ENCODE data around the gene STAT1.
A peak's percentile ranks its signal among the peaks of the same experiment; 100 is the strongest.

Gene STAT1

DNA sequence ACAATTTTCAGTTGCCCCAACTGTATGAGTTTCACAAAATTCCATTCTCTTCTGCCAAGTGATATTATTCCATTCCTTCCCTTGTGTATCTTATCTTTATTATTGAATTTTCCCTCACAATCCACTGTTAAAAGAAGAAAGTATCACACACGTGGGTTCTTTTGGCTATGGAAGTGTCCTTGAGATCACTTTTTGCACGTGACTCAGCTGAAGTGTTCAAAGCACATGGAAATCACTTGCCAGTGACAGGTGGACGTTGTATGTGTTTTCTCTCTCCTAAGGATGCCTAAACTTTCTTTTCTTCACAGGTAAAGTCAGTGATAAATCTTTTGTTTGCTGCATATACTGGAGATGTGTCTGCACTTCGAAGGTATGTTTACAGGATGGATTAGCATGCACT is 60.7 kb downstream of the STAT1 start:
- no peak for ATAC-seq

DNA sequence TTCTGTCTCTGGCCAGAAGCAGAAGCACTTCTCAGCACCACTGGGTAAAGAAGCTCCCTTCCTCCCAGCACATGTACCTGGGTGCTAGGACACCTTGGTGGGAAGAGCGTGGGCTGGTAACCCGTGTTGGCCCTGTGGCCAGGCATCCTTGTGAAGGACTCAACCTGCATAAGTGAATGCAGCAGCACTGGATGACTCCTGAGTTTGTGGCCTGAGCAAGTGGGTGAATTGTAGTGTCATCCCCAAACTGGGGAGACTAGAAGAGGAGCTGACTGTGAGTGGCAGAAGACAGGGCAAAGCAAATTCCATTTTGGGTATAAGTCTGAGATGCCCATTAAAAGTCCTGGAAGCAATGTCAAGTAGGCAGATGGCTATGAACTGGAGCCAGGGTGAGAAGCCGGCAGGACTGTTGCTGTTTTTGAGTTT is 63.4 kb downstream of the STAT1 start:
- ATAC-seq = no peak

GRCh38 chr2:190948671-190949070 is 65.3 kb downstream of the STAT1 start:
- no peak for ATAC-seq

DNA sequence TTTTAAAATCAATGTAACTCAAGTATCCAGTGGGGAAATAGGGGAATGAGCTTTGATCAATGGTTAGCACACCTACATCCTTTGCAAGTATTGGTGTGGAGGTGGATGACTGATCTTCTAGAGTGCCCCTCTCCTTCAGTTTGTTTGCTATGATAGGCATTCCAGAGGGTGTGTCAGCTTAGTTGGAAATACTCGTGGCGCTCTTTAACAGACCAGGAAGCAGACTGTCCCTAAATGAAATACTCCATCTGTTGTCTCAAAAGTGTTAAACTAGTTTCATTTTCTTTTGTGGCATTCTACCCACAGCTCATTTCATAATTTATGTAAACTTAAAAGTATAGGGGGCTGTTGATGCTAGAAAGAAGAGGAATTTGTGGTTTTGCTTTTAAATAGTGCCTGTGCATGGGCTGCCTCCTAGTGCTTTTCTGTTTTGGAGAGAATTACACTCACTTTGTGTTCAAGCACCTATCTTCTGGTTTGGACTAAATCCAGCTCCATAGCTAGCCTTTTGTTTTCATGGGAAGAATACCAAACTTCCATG is 66.2 kb downstream of the STAT1 start:
- peak; percentile 76 to 77 for ATAC-seq

- no peak for ATAC-seq
Measured at GRCh38 chr2:190947141-190947540, 66.8 kb downstream of the STAT1 start.

DNA sequence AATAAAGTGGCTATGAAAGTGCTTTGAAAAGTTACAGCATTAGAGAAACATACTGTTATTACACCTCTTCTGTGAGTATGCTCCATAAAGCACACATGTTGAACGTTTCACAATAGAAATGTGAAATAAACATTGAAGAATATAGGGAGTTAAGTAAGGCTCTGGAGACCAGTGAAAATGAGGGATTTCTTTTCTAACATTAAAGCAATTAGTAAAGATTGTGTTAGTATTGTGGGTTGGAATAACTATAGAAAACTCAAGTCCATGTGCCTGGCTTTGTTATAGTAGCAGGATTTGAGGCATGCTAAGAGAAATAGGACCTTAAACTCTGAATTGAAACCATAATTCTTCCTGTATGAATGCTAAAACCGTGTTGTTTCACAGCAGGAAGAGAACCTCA is 70.3 kb downstream of the STAT1 start:
- ATAC-seq = no peak

- no peak for ATAC-seq
Measured at GRCh38 chr2:190942697-190943096, 71.3 kb downstream of the STAT1 start.

DNA sequence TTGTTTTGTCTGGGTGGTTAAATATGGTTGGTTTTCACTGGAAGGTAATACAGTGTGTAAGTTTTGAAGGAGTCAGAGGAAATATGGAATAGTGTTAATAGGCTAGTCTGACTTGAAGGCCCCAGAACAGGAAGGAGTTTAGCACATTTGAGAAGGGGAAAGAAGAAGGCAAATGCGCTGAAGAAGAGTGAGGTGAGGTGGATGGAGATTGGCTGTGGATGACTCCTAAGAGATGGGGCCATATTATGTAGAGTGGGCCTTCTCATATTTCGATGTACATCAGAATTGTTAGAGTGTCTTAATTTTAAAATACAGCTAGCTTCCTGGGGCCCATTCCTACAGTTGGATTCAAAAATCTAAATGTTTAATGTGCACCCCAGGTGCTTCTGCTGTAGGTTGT is 72.4 kb downstream of the STAT1 start:
- ATAC-seq = no peak

GRCh38 chr2:190940454-190940853 is 73.5 kb downstream of the STAT1 start:
- no peak for ATAC-seq

GRCh38 chr2:190938771-190939335 is 75.1 kb downstream of the STAT1 start:
- no peak for ATAC-seq

DNA sequence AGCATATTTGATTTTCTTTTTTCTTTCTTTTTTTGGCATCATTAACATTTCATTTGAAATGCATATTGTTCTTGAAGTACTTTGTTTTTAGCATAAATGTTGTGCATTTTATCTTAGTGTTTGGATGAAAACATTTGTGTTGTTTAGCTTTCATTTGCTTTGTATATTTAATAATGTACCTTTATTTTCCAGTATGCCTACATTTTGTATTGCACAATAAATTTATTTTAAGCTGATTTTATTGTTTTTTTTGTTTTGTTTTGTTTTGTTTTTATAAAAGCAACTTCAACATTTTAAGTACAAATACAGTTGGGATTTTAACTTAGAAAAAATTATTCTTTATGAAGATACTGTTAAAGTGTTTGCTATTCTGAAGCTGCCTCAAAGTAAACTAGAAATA is 78.9 kb downstream of the STAT1 start:
- ATAC-seq = no peak

DNA sequence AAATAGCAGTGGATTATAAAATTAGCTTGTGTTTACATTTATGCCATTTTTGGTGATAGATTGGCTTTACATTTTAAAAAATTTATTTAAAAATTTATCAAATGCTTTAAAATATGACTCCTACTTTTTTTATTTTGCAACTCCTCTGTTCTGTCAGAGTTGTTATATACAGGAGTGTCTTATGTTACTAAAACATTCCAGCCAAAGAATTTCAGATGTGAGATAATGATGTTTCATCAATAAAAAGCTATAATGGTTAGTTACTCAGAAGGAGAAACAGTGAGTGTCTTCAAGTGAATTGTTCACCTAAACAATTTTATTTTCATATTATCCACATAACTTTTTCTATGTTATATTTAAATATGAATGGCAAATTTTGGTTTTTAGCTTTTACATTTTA is 80.6 kb downstream of the STAT1 start:
- no peak for ATAC-seq

DNA sequence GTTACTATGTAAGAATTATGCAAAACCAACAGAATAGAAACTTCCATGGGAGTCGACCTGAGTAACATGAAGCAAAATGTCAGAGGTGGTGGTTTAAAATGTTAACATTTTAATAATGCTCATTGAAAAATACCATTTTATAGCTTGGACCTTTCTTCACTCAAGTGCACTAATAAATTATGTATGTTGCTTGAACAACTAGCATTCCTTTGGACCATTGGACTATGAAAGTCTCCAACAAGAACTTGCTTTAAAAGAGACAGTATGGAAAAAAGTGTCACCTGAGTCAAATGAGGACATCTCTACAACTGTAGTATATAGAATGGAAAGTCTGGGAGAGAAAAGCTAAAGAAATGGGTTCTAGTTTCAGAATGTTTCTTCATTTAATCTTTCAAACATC is 81.5 kb downstream of the STAT1 start:
- ATAC-seq = no peak

DNA sequence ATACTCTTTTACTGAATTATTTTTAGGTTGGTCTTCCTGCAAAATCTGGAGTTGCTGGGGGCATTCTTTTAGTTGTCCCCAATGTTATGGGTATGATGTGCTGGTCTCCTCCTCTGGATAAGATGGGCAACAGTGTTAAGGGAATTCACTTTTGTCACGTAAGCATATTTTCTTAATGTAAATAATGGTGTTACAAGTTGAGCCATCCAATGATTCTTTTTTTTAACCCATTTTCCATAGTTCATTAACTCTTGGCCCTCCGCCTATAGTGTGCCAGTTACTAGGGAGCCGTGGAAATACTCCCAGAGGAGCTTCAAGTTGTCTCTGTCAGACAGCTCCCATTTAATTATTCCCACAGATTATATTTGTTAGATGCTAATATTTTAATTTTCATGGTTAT is 83.6 kb downstream of the STAT1 start:
- no peak for ATAC-seq

- no peak for ATAC-seq
Measured at GRCh38 chr2:190929919-190930318, 84.1 kb downstream of the STAT1 start.

- no peak for ATAC-seq
Measured at GRCh38 chr2:190927301-190927700, 86.7 kb downstream of the STAT1 start.

- ATAC-seq = no peak
Measured at GRCh38 chr2:190922376-190922775, 91.6 kb downstream of the STAT1 start.

DNA sequence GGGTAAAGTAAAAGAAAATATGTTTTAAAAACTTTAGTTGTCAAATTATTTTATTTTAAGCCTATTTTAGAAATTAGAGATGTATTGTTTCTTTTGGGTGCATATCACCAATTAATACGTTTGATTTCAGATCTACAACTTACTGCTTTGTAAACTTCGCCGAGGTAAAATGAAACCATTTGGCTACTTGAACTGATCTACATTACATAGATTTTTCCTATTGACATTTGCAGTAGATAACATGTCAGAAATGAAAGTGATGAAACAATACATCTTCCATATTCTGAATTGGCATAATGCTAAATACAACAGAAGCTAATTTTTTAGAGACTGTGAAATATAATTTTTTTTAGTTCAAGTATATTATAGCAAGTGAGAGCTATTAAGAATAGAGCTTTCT is 93.9 kb downstream of the STAT1 start:
- ATAC-seq = no peak

Measured in activated CD4-positive, CD25-positive, alpha-beta regulatory T cell treated with anti-CD3 and anti-CD28 coated beads, Interleukin-2, amount 50 U/mL, for 24 hours (primary cell).